Endothelial cell of umbilical vein (primary cell): ENCODE data around the gene TMC6. TPM values are rescaled to one million over a fixed set of nuclear protein-coding genes. Genes with fewer than 3 reads are reported as not detected.
A peak's percentile ranks its signal among the peaks of the same experiment; 100 is the strongest.

Experiments used
- BruUV-seq: library from RNA; stranded (reverse); fragments of 400-500 nt; replicated peaks from 2 replicates; lab custom pipeline; 2021; lab: Mats Ljungman, UMichigan
- CTCF ChIA-PET: fragments of 300-600, 350-600 bp; sonication (Branson Sonifier 250); formaldehyde crosslinking; loops from one replicate; lab custom pipeline; 2021; ENCODE audit warnings: antibody characterized with exemption, inconsistent platforms; lab: Charles Lee
- POLR2A ChIA-PET: fragments of 300-600, 350-600 bp; sonication (Branson Sonifier 250); formaldehyde crosslinking; loops from one replicate; lab custom pipeline; 2021; ENCODE audit warnings: antibody characterized with exemption, inconsistent platforms; lab: Charles Lee
- DNase-seq: peaks from one replicate; pipeline ENCODE4 v3.0.0-alpha.2; 2011; ENCODE audit warnings: low read depth, low spot score
- FAIRE-seq: peaks from 2 replicates; lab custom pipeline; 2011; peaks lifted over from hg19 to GRCh38; lab: Jason Lieb, UNC
- H2AFZ ChIP-seq: 2 replicates; pipeline ENCODE4 v1.6.0; 2012; ENCODE audit warnings: low read depth, low read length, control low read depth, inconsistent platforms
- H3K27ac ChIP-seq: 2 replicates; pipeline ENCODE4 v1.5.1; 2011; ENCODE audit warnings: low read depth, mild to moderate bottlenecking, control low read depth, low read length, moderate library complexity; ENCODE audit not compliant: insufficient read depth
- H3K27me3 ChIP-seq, 2 experiments: 2 replicates each; pipeline versions ENCODE4 v1.6.0 to v1.6.1; 2011; ENCODE audit warnings: low read length in 2 of 2, mixed read lengths in 1 of 2; ENCODE audit not compliant: control insufficient read depth in 2 of 2, insufficient read depth in 2 of 2
- H3K36me3 ChIP-seq, 2 experiments: 2 replicates in 1 of 2; 3 replicates in 1 of 2; pipeline ENCODE4 v1.5.1; 2011; ENCODE audit warnings: low read length in 2 of 2, mild to moderate bottlenecking in 1 of 2, moderate library complexity in 1 of 2; ENCODE audit not compliant: control insufficient read depth in 2 of 2, insufficient read depth in 2 of 2; ENCODE audit errors: extremely low read depth in 1 of 2
- H3K4me1 ChIP-seq: 3 replicates; pipeline ENCODE4 v1.5.1; 2011; ENCODE audit warnings: mild to moderate bottlenecking, low read length; ENCODE audit not compliant: control insufficient read depth, insufficient read depth; ENCODE audit errors: extremely low read depth
- H3K4me2 ChIP-seq: 2 replicates; pipeline ENCODE4 v1.6.1; 2011; ENCODE audit warnings: low read length, control low read depth, mixed read lengths; ENCODE audit not compliant: insufficient read depth
- H3K4me3 ChIP-seq, 3 experiments: fragments of 200-600 bp in 1 of 3; sonication (generic), shearing (Covaris generic) in 1 of 3; replicated peaks in 1 of 3; 2 replicates each; pipeline ENCODE4 v1.5.1; 2011 to 2016; ENCODE audit warnings: control low read depth in 3 of 3, low read length in 3 of 3, mild to moderate bottlenecking in 2 of 3, inconsistent platforms in 1 of 3, low read depth in 1 of 3, moderate library complexity in 1 of 3; ENCODE audit not compliant: insufficient read depth in 1 of 3
- H3K79me2 ChIP-seq: 2 replicates; pipeline ENCODE4 v1.6.0; 2012; ENCODE audit warnings: low read length, inconsistent platforms; ENCODE audit not compliant: control insufficient read depth, insufficient read depth
- H3K9ac ChIP-seq: replicated peaks from 2 replicates; pipeline ENCODE3; 2011; ENCODE audit warnings: low read length, control low read depth; ENCODE audit not compliant: insufficient read depth; ENCODE audit errors: extremely low read depth
- H3K9me1 ChIP-seq: replicated peaks from 3 replicates; pipeline ENCODE4 v1.6.0; 2011; ENCODE audit warnings: mild to moderate bottlenecking, low read length; ENCODE audit not compliant: control insufficient read depth, insufficient read depth; ENCODE audit errors: extremely low read depth
- H3K9me3 ChIP-seq: replicated peaks from 2 replicates; pipeline ENCODE4 v1.5.1; 2012; ENCODE audit warnings: low read length, inconsistent platforms; ENCODE audit not compliant: control insufficient read depth, insufficient read depth
- H4K20me1 ChIP-seq: replicated peaks from 2 replicates; pipeline ENCODE3; 2011; ENCODE audit warnings: mild to moderate bottlenecking, low read length; ENCODE audit not compliant: control insufficient read depth, insufficient read depth; ENCODE audit errors: extremely low read depth
- EZH2 ChIP-seq: IDR thresholded peaks from 2 replicates; pipeline ENCODE4 v1.6.1; 2012; ENCODE audit warnings: borderline replicate concordance, low read depth, mild to moderate bottlenecking, moderate library complexity, low read length, inconsistent platforms; ENCODE audit not compliant: severe bottlenecking
- FOS ChIP-seq: IDR thresholded peaks from 2 replicates; pipeline ENCODE4 v1.6.1; 2011; ENCODE audit warnings: mild to moderate bottlenecking, low read length, moderate library complexity, borderline replicate concordance; ENCODE audit not compliant: insufficient read depth
- GATA2 ChIP-seq: IDR thresholded peaks from 2 replicates; pipeline ENCODE4 v1.7.0; 2011; ENCODE audit warnings: low read depth, mild to moderate bottlenecking, moderate library complexity, mixed read lengths, low read length; ENCODE audit not compliant: insufficient read length, insufficient read depth
- JUN ChIP-seq: IDR thresholded peaks from 2 replicates; pipeline ENCODE4 v1.6.1; 2011; ENCODE audit warnings: borderline replicate concordance, low read depth; ENCODE audit not compliant: insufficient read length, insufficient read depth
- MYC ChIP-seq: IDR thresholded peaks from one replicate; pipeline ENCODE4 v1.6.1; 2011; ENCODE audit warnings: mild to moderate bottlenecking, low read depth, low read length
- POLR2A ChIP-seq: IDR thresholded peaks from 2 replicates; pipeline ENCODE4 v1.6.1; 2012; ENCODE audit warnings: low read depth, mild to moderate bottlenecking, control low read depth, low read length
- POLR2AphosphoS5 ChIP-seq: IDR thresholded peaks from 2 replicates; pipeline ENCODE4 v1.6.1; 2012; ENCODE audit warnings: low read depth, mild to moderate bottlenecking, control low read depth, low read length, moderate library complexity; ENCODE audit not compliant: insufficient read depth
- dilution Hi-C: fragments of 300-500 bp; cut with MboI; formaldehyde crosslinking; loops from one replicate; pipeline ENCODE4 v1.15.0; 2019; ENCODE audit warnings: low sequenced_read_pairs; ENCODE audit not compliant: extremely low pct_ligation_motif_present
- intact Hi-C: fragments of 100-400 bp; cut with micrococcal nuclease; formaldehyde crosslinking; loops from one replicate; pipeline ENCODE4 v1.10.0; 2022
- polyA plus RNA-seq, 4 experiments: library from polyadenylated mRNA; depleted of rRNA in 3 of 4; stranded (reverse) in 3 of 4; unstranded in 1 of 4; fragments of >200 nt; gene quantifications; 2 replicates each; pipeline versions ENCODE4 v1.2.1 to v1.2.3, GENCODE V29; 2011 to 2012; ENCODE audit warnings: missing spikeins in 1 of 4
- total RNA-seq: library from RNA; stranded (reverse); gene quantifications from 2 replicates; pipeline ENCODE4 v1.2.3, GENCODE V29; 2021
- TF ChIP-seq, protein P1 (sequence below): IDR thresholded peaks from 2 replicates; pipeline ENCODE4 v1.6.1; 2011; ENCODE audit not compliant: insufficient read depth, insufficient read length
- TF ChIP-seq, protein P2 (sequence below), 2 donors: IDR thresholded peaks; 1 replicate in 1 of 2; 2 replicates in 1 of 2; pipeline ENCODE4 v1.5.1; 2011; ENCODE audit warnings: low read length in 2 of 2, mild to moderate bottlenecking in 2 of 2, moderate library complexity in 2 of 2, control low read depth in 1 of 2, inconsistent platforms in 1 of 2, low read depth in 1 of 2; ENCODE audit not compliant: insufficient read depth in 1 of 2; ENCODE audit errors: extremely low read depth in 1 of 2

Gene TMC6
- total and polyA plus RNA-seq, 2 donors (not counting 3 experiments of a cell fraction or from before 2014, with no cell fraction given), result 23.2 to 72.4 TPM

DNA sequence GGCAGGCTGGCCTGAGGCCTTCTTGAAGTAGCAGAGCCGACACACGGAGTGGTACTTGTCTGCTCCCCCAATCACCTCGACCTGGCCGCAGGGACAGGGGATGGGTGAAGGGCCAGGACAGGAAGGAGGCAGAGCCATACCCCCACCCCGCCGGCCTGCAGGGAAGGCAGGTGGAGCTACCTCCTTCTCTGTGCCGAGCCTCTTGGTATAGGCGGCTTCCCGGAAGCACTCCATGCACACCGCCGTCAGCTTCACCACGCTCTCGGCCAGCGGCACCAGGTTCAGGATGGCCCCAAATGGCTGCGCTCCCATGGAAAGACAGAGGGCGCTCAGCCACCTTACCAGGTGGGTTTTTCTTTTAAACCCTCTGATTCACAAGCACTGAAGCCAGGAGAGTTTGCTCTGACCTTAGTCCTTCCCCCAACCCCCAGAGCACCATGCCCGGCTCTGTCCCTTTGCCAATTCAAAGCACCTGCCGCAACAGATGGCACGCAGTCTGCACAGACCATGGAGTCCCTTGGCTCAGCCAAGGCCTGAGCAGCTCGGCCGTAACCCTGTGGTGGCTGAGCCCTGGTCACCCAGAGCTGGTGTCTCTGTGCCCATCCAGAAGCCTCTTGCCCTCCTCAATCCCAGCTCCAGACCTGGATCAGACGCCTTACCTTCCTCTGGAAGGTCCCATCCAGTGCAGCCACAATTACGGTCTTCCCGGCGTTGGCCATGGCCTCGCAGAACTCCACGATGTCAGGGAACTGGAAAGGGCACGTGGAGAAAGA lies 46.5 kb upstream of the TMC6 start:
- no peak overlapping the region for H3K9ac ChIP-seq
- H3K36me3 ChIP-seq, result peaks cover 0 to 6% of the 10 kb centered on the region in 2 experiments
- peak overlapping the region; percentile 20 for H2AFZ ChIP-seq
- ChIA-PET POLR2A (no interaction called here), CTCF (interaction anchor here (0.5 to 4.9 kb wide), 22 partner anchors 8 to 528 kb away, joined by 3 to 57 read pairs (median 4); partner anchors contain the start of genes TK1 and TMC6)
- no peak for TF ChIP-seq GATA2
- no peak for TF ChIP-seq JUN
- no peak for TF ChIP-seq POLR2AphosphoS5
- TF ChIP-seq, protein P1, sequence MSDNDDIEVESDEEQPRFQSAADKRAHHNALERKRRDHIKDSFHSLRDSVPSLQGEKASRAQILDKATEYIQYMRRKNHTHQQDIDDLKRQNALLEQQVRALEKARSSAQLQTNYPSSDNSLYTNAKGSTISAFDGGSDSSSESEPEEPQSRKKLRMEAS, result no peak
- no peak for TF ChIP-seq EZH2
- no peak for TF ChIP-seq MYC
- TF ChIP-seq FOS, result no peak
- no peak for TF ChIP-seq POLR2A
- TF ChIP-seq, protein P2, sequence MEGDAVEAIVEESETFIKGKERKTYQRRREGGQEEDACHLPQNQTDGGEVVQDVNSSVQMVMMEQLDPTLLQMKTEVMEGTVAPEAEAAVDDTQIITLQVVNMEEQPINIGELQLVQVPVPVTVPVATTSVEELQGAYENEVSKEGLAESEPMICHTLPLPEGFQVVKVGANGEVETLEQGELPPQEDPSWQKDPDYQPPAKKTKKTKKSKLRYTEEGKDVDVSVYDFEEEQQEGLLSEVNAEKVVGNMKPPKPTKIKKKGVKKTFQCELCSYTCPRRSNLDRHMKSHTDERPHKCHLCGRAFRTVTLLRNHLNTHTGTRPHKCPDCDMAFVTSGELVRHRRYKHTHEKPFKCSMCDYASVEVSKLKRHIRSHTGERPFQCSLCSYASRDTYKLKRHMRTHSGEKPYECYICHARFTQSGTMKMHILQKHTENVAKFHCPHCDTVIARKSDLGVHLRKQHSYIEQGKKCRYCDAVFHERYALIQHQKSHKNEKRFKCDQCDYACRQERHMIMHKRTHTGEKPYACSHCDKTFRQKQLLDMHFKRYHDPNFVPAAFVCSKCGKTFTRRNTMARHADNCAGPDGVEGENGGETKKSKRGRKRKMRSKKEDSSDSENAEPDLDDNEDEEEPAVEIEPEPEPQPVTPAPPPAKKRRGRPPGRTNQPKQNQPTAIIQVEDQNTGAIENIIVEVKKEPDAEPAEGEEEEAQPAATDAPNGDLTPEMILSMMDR (IDR thresholded peaks at IDR 0.05; ENCODE audit: extremely low read depth in 1 of 2, insufficient read depth in 1 of 2, low read depth in 1 of 2, low read length in 2 of 2), result no peak
- DNase-seq (no peak), FAIRE-seq (no peak)
- H3K4me1 ChIP-seq, result peaks cover 8% of the 10 kb centered on the region
- H3K79me2 ChIP-seq, result no peaks in the 10 kb centered on the region
- H3K4me3 ChIP-seq, result no peak overlapping the region
- no peak overlapping the region for H3K4me2 ChIP-seq
- no TSS peak for BruUV-seq
- no peaks in the 10 kb centered on the region for H3K27me3 ChIP-seq
- intact Hi-C loops, result loop anchor here (1.0 to 5.0 kb wide), 2 partner anchors 76 to 158 kb away; no protein-coding TSS in a partner anchor
- no peak overlapping the region for H3K27ac ChIP-seq
- no peaks in the 10 kb centered on the region for H3K9me1 ChIP-seq
- no peaks in the 10 kb centered on the region for H4K20me1 ChIP-seq
- dilution Hi-C loops, result no loop called here
- no peaks in the 10 kb centered on the region for H3K9me3 ChIP-seq
